Measurements from ENCODE around the gene EPM2A.

- TF ChIP-seq CTCF (conservative IDR thresholded peaks at IDR 0.05; ENCODE audit: low read length) (no peak), EZH2phosphoT487 (IDR thresholded peaks at IDR 0.05; ENCODE audit: borderline replicate concordance, low read depth, low read length) (no peak)
Measured at GRCh38 chr6:145588981-145589380, 146.3 kb downstream of the EPM2A start.

Data from OCI-LY7 (cell line).